Uterus (tissue), 2 donors: Measurements from ENCODE around the gene SERPINB12.

Source experiments
- CTCF ChIP-seq, 4 experiments: fragments of 200-600 bp in 2 of 4; fragments of 450-650 bp in 2 of 4; sonication (generic) in 2 of 4; IDR thresholded peaks; one replicate each; pipeline ENCODE4 v1.5.1; 2016 to 2019; ENCODE audit warnings: antibody characterized with exemption in 4 of 4, mild to moderate bottlenecking in 2 of 4, moderate library complexity in 1 of 4
- POLR2A ChIP-seq, 2 donors: fragments of 450-650 bp; IDR thresholded peaks; one replicate each; pipeline ENCODE4 v1.6.1; 2016; ENCODE audit warnings: antibody characterized with exemption in 2 of 2, mild to moderate bottlenecking in 1 of 2, moderate library complexity in 1 of 2

- TF ChIP-seq CTCF (IDR thresholded peaks at IDR 0.05) (no peak), POLR2A (IDR thresholded peaks at IDR 0.05) (no peak)
Measured at GRCh38 chr18:63553081-63553480, 10.9 kb downstream of the SERPINB12 start.
